Activated T-cell treated with anti-CD3 and anti-CD28 coated beads, Interleukin-2, amount 50 U/mL, for 1 hour (primary cell): ENCODE data around the gene HIGD1C.
"Not testable (repeated sequence)": the region's sequence is repeated elsewhere in the genome, so short reads cannot be mapped to it uniquely, and the experiment has no call there.

ENCODE experiments used
- DNase-seq: peaks from one replicate; pipeline ENCODE4 v3.0.0-alpha.2; 2020

HIGD1C gene

DNA sequence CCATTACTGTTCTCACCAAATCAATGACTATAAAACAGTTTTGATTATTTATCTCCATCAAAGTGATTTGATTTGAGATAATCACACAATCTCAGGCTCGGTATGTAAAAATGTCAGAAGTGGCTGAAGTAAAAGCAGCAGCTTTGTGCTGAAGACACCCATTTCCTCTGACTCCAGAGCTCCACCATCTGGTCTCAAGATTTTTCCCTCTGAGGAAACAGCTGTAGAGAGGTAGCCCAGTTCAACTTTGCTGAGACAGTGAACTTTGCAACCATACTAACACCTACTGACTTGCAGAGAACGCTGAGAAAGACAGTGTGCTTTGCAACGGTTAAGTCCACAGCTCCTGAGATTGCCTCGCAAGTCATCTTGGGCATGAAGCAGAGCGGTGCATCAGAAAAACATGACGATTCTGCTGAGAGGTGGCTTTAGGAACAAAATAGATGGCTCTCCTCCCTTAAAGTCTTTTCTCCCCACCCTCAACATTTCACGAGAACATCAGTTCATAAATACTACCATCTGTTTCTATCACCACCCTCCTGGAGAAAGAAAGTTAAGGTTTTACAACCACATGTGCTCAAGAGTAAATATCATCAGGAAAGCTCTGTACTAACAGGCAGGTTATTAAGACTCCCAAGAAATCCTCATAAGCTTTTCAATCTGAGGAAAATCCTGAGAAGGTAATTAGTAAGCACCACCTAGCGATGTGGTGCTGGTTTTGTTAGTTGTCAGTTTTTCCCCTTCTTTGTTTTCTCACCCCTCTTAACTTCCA lies 34.8 kb downstream of the HIGD1C start:
- no peak for DNase-seq

DNA sequence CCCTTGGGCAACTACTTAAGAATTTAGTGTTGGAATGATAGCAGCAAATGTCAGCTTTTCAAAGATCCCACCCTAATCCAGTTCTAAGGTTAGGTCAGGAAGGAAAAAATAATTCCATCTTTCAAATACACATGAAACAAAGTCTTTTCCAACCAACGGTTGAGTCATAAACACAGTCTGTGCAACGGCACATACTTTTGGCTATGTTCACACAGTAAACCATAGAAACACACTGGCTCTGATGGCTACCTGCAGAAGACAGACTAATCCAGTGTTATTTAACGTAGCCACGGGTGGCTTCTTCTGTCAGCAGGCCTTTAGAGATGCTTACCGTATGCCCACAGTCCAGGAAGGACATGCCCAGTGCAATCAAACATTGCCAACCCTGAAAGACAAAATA lies 35.7 kb downstream of the HIGD1C start:
- no peak for DNase-seq

DNA sequence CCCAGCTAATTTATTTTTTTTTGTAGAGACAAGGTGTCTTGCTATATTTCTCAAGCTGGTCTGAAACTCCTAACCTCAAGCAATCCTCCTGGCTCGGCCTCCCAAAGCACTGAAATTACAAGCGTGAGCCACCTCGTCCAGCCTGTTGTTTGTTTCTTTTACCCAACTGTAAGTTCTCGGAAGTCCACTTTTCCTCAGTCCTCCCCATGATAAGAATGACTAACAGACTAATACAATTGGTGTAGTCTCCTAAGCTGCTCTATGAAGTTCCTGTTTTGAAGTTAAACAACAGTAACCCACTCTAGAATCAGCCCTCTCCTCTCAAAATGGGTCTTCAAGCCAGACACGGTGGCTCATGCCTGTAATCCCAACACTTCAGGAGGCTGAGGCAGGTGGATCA lies 36.5 kb downstream of the HIGD1C start:
- DNase-seq = no peak

DNA sequence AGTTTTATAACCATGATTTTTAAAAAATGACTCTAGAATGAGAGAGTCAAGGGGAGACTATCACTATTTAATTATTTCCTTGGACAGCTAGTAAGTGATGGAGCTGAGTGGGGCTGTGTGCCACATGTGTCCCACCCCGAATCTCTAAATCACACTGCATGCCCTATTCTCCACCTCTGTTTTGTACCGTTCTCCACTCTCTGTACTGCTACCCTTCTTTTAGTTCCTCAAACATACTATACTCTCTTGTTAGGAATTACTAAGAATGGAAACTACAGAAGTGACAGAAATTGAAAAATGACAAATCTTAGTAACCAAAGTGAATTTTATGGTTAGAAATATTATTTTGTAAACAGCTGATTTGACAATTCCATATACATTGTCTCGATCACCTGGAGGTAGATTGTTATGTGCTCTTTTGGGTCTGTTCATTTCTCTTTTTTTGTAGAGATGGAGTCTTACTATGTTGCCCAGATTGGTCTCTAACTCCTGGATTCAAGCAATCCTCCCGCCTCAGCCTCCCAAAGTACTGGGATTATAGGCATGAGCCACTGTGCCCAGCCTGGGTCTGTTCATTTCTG lies 37.9 kb downstream of the HIGD1C start:
- no peak for DNase-seq

DNA sequence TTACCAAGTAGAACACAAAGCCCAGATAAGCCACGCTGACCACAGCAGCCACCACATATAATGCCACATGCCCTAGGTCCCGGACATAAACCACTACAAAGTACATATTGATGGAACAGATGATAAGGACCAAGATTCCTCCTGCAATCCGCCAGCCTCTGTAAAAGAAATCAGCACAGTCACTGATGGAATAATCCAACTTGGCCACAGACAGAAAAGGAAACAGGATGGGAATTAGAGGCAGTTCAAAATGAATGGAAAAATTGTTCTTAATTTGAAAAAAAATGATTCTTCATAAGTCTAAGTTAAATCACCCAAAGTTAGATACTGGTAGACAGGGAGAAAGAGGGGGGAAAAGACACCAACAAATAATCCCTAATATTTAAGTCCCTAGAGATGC lies 38.4 kb downstream of the HIGD1C start:
- no peak for DNase-seq

DNA sequence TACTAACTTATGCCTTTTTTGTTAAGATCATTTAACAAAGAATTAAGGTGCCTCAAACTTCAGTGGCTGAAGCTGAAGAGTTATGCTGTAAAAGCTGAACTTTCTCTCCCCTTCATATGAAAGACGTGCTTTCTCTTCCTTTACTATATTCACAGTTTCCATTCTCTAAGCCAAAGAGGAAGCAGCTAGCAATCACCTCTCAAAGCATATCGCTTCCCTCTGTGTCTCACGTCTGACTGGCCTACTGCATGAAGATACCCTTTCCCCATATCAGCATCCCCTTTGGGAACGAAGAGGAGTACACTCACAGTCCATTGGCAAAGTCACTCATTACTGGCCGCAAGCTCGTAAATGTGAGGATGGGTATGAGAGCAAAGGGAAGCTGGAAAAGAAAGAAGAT lies 38.9 kb downstream of the HIGD1C start:
- no peak for DNase-seq

DNA sequence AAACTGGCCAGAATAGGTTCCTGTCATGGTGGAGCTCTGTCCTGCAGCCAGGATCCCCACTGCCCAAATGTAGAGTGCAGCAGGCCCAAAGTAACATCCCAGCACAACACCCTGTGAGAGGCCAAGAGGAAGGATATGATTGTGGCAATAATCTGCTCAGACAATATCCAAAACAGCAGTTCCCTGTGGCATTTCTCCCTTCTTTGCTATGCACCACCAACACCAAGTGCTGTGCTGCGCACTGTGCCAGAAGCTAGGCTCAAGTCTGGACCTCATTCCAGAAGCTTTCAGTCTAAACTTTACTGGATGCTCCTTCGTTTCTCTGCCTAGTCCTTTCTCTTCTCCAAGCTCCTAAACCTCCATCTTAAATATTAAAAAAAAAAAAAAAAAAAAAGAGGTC lies 40.5 kb downstream of the HIGD1C start:
- DNase-seq = no peak

DNA sequence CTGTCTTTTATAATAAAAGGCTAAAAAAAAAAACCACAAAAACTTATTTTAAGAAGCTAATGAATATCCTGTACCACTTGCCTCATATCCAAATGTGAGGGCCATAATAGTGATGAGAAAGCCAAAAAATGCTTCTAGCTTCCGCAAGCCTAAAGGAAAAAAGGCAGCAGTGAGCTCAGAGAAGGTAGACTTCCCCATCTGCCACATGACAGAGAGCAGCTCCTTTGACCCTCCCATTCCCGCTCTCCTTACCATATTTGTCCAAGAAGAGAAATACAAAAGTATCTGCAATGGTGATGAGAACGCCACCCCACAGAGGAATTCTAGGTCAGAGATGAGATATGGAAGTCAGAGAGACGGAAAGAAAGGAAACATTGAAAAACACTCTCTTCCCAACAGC lies 46.7 kb downstream of the HIGD1C start:
- no peak for DNase-seq

DNA sequence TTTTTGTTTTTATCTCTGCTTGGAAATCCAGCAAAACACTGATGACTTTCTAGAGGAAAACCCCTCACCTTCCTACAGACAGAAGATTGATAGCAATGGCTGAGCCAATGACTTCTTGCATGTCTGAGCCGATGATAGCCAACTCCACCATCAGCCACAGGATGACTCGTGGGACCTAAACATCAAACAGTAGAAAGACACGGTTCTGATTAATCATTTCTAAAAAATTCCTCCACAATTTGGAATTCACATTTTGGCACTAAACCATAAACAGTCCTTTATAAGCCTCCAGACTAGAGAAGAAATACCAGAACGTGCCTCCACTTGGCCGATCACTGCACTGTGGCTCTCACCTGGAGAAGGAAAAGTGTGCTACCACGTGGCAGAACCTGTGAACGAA lies 47.9 kb downstream of the HIGD1C start:
- DNase-seq = no peak

DNA sequence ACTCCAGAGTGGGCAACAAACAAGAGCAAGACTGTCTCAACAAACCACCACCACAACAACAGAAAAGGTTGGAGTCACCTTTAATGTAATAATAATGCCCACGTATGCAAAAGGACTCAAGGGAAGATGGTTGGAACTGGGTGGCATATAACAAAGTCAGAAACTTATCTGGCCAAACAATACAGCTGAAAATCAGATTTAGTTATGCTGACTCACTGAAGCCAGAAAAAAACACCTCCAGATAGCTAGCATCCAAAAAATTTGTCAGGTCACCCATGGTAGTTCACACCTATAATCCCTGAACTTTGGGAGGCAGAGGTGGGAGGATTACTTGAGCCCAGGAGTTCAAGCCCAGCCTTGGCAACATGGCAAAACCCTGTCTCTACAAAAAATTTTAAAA lies 49.5 kb downstream of the HIGD1C start:
- no peak for DNase-seq

DNA sequence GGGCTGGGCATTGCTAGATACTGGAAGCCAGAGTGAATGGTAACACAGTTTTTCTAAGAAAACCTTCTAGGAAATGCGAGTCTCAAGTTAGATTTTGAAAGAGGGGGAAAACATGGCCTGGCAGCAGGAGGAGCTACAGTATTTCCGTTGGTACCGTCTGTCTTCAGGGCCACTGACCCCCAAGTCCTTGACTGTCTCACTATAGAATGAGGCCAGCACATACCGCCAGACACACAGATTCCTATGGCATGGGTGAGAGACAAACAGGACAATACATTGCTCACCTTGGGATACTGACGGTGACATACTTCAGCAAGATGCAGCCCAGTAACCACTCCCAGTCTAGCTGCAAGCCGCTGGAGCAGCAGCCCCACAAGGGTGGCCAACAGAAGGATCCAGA lies 52.2 kb downstream of the HIGD1C start:
- DNase-seq = no peak

DNA sequence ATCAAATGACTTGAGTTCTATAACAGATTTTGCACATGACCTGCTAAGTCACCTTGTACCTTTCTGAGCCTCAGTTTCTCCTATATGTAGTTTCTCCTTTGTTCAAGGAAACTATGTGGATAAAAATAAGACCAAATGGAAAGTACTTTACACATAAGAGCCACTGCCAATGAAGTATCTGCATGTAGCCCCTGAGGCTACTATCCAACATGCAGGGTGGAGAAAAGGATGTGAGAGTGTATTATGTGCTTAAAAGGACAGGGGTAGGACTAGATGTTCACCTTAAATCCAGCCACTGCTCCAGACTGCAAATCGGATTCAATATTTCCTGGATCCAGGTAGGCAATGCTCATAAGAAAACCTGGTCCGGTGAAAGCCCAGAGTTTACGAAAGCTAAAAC lies 52.7 kb downstream of the HIGD1C start:
- DNase-seq = no peak

DNA sequence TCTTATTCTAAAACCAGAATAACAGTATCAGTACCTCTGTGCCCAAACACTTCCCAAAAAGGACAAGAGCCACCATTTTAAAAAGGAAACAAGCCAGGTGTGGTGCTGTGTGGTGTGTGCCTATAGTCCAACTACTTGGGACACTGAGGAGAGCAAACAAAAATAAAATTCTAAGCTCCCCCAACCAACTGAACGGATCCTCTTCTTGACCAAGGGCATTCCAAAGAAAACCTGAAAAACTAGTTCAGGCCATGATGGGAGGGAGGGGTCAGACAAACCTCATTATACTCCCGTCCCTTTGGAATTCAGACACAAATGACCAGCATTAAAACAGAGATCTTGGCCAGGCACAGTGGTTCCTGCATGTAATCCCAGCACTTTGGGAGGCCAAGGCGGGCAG lies 53.3 kb downstream of the HIGD1C start:
- DNase-seq = no peak

DNA sequence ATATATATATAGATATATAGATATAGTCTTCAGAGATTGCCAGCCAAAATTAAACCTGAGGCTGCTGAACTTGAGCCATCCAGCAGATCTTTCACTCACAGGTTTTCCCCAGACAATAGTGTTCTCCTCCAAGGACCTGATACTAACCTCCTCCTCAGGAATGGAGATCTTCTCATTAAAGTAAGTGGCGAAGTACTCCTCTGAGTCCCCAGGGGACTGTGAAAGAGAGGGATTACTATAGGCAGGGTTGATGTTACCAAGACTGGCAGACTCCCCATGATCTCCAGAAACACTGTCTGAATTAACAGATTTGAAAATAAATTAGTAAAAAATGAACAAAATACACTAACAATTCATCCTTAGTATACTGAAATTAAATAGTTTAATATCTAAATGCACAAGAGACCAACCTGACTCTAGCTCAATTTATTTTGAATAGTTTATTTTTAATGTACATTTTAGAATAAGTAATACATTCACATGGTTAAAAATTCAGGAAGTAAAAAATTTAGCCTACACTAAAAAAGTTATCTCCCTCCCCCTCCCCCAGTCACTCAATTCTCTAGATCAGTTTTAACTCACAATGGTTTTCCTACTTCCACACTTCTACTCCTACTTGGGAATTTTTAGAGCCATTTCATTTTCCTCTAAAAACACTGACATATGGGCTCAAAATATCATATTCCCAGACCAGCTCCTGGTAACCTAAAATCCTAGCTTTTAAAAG lies 56.1 kb downstream of the HIGD1C start:
- no peak for DNase-seq

DNA sequence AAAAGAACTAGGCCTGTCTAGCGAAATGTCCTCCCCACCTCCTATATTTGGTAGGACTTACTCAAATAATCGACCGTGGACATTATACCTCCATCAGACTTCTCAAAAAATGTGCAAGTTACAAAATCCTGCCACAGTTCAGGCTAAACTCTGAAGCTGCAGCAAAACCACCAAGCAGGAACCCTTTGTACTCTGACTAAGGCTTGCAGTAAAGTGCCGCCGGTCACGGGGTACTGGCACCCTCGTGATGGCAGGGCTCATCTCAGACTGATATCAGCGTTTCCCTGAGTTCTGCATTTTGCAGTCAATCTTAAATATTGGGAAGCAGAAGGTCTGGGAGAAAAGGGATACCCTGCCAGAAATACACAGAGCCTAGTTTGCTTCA lies 56.7 kb downstream of the HIGD1C start:
- peak; percentile 60 for DNase-seq

DNA sequence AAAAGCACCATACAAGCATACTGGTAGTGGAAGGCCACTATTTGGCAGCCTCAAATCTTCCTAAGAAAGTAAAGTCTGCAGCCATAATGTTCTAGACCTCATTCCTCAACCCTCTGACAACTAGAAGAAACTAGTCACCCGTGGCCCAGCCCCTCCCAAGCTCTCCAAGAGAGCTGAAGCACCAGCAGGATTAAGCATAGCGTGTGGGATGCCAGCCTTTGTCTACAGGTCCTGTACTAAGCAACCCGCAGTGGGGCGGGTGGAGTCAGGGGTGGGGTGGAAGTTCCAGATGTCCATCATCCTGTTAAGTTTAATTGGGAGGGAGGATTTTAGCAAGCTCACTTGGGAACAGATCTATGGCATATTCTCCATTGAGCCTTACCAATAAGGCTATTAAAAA lies 59.6 kb downstream of the HIGD1C start:
- no peak for DNase-seq

DNA sequence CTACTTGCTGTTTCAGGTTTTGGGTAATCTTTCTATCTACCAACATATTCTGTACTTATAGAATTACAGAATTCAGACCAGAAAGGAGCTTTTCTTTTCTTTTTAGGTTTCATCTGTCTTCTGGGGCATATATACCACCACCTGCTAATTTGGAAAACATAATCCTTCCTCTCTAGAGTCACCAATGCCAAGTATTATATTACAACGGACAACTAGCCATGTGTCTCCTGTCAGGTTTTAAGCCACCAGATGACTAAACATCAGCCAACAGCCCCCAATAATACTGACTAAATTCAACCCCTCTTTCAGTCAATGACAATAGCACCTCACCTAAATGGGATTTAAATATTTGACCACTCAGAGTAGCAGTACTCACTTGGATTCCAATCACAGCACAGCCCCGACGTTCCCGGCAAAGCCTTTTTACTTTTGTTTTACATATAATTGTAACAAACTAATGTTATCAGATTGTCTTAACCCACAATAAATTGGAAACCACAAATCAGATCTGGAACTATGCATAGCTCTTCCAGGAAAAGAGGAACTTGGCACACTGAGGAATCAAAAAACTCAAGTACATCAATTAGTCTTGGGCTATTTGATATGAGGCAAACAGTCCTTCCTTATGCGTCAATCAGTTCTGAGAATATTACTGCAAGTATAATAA lies 60.4 kb downstream of the HIGD1C start:
- DNase-seq = no peak

DNA sequence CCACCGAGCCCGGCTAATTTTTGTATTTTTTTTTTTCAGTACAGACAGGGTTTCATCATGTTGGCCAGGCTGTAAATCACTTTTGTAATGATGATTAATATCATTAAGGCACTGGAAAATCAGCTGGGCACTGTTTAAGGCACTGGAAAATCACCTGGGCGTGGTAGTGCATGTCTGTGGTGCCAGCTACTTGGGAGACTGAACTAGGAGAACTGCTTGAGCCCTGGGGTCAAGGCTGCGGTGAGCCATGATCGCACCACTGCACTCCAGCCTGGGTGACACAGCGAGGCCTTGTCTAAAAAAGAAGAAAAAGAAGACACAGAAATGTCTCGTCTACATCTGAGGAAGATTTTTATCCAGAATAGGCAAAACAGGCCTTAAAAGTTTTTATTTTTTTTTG lies 61.1 kb downstream of the HIGD1C start:
- DNase-seq = no peak

DNA sequence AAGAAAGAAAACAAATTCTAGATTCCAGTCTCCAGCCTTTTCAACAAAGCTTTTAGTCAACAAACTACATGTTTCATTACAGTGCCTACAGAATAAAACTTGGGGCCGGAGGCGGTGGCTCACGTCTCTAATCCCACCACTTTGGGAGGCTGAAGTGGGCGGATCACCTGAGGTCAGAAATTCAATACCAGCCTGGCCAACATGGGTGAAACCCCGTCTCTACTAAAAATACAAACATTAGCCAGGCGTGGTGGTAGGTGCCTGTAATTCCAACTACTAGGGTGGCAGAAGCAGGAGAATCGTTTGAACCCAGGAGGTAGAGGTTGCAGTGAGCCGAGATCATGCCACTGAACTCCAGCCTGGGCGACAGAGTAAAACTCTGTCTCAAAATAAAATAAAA lies 62.1 kb downstream of the HIGD1C start:
- not testable (repeated sequence) for DNase-seq

DNA sequence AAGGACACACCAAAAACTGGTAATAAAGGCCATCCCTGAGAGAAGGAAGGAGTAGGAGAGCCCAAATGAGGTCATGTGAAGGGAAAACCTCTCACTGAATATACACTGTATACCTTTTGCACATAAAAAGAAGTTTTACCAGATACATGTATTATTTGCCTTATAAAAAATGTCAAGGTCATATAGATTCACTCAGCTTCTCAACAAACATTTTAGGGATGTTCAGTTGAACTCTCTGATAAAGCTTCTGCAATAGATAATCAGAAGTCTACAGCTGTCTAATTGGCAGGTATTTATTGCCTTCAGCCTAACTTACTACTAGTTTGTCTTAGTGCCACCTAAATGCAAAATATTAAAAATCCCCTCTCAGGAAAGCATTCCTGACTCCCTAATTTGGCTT lies 65.1 kb downstream of the HIGD1C start:
- DNase-seq = no peak

DNA sequence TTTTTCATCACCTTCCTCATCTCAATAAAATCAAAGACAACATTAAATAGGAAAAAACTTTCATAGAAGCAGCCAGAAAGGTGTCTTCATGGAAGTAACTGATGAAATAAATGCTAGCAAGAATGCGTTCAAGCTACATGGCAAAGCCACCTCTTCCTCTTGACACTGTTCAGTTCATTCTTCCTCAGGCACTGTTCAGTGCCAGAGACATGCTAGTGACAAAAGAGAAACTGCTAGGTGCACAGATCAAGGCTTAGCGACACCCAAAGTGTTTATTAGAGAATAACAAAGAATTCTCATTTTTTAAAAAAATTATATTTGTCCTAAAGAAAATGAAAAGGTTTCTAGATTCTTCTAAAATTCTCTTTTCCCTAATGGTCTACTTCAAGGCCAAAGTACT lies 66.6 kb downstream of the HIGD1C start:
- no peak for DNase-seq

DNA sequence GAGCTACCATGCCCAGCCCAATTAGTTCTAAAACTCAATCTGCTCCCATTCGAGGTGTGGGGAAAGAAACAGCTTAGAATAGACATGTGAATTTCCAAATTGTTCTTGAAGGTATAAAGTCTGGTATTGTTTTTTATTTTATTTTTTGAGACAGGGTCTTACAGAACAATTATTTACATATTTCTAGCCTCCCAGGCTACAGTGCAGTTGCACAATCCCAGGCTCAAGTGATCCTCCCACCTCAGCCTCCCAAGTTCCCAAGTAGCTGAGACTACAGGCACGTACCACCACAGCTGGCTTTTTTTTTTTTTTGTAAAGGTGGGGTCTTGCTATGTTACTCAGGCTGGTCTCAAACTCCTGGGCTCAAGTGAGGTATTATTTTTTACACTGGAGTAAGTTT lies 67.6 kb downstream of the HIGD1C start:
- DNase-seq = no peak
